SHP77 treated with DMSO at 0.1 percent for 48 hours (cell line): ENCODE data around the gene TRAPPC10.
"Not testable (repeated sequence)": the region's sequence is repeated elsewhere in the genome, so short reads cannot be mapped to it uniquely, and the experiment has no call there.

Experiments
- DNase-seq: peaks from one replicate; lab custom pipeline; 2025; lab: John Stamatoyannopoulos, UW

Gene TRAPPC10

DNA sequence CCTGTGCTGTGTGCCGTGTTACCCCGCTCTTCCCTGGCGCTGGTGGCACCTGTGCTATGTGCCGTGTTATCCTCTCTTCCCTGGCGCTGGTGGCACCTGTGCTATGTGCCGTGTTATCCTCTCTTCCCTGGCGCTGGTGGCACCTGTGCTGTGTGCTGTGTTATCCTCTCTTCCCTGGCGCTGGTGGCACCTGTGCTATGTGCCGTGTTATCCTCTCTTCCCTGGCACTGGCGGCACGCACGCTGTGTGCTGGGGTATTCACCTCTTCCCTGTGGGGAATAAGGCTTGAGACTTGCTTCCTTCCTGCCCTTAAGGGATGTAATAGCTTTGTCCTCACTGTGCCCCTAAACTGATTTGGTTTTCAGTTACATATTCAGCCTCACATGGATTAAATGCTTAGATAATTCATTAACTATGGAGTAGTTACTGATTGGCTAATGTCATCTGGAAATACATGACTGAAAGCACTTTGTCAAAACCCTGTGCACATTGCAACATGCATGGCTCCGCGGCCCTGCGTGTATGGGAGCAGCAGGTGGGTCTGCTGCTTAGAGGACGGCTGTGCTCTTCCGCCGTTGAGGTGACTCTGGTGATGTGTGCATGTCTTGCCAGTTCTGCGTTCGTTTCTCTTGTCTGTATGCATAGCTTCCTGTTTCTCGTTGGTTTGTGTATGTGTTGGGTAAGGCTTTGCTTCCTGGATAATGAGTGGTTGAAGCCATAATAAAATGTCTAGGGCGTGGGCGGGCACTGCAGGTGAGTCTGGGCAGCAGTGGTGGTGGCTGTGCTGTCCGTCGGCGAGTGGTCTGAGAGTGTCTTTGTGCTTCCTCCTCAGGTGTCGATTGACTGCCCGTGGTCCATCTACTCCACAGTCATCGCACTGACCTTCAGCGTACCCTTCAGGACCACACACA lies 77.1 kb downstream of the TRAPPC10 start:
- DNase-seq = no peak

DNA sequence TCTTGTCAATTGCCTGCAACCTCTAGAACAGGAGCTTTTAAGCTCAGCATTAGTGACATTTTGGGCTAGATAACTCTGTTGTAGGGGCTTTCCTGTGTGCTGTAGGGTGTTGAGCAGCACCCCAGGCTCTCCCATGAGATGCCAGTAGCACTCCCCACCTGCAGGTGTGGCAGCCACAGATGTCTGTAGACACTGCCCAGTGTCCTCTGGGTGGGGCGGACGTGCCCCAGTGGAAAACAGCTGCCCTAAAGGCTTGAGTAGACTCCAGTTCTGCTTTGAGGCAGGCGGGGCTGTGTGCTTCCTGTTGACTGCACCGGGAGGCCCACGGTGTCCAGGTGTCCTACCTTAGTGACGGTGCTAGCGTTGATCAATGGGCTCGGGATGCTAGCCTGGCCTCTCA lies 78.2 kb downstream of the TRAPPC10 start:
- DNase-seq = no peak

DNA sequence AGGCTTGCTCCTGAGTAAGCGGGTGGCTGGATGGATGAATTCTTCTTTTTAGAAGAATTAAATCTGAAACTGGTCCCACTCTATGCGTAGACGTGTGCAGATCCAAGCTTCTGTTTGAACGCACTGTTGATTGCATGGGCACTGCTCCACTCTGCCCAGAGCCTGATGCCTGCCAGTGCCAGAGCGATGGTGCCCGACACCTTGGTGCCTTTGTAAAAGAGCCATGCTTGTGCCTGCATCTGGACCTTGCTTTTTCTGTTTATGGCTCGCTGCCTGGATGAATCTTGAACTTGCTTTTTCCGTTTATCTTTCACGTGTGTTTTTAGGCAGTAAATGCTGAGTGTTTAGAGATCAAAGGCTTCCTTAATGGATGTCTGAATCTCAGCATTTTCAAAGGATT lies 80.1 kb downstream of the TRAPPC10 start:
- DNase-seq = no peak

DNA sequence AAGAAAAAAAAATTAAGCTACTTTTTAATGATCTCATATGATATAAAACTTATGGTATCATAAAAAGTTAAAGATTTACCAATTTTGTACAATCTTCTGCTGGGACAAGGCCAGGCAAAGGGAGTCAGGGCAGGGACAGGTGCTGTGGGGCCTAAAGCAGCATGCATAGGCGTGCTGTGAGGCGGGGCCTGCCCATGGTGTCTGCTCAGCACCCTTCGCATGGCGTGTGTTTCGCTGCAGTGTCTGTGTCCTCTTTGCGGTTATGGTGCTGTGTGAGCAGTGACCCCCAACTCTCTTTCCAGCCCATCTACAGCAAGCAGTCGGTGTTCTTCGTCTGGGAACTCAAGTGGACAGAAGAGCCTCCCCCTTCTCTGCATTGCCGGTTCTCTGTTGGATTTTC lies 81.7 kb downstream of the TRAPPC10 start:
- no peak for DNase-seq

DNA sequence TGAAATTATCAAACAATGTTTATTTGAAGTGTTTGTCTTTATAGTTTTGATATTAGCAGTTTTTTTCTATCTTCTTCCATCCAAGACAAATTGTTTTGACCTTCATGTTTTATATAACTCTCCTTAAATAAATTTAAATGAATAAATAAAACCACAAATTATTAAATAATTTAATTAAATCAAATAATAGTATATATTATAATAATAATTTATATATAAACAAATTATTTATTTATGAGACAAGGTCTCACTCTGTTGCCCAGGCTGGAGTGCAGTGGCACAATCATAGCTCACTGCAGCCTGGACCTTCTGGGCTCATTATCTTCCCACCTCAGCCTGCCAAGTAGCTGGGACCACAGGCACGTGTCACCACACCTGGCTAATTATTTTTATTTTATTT lies 82.7 kb downstream of the TRAPPC10 start:
- DNase-seq = no peak

DNA sequence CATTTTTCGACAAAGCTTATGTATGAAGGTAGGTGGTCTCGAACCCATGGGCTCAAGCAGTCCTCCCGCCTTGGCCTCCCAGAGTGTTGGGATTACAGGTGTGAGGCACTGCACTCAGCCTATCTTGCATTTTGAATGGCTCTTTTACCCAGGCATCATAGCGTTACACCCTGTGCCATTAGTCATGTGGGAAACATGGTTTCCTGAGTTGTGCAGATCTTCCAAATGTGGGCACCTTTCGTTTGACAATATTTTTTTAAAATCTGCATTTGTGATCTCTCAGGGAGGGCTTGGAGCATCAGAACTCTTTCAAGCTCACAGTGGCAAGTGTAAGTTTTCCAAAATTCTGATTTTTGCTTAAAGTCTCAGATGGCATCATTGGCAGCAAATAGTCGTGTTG lies 86.4 kb downstream of the TRAPPC10 start:
- not testable (repeated sequence) for DNase-seq

DNA sequence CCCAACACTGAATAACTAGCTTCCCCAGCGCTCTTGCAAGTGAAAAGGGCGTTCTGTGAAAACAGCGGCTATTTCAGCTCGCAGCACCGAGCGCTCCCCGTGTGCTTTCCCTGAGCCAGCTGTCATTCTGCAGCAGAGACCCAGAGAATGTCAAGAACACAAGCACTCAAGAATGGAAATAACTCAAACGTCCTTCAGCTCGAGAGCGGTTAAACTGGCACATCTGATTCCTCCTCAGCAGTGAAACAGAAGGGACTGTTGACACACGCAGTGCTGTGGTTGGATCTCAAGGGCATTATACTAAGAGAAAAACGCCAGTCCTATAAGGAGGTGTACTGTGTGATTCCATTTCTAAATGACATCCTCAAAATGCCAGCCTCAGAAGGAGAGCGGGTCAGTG lies 86.9 kb downstream of the TRAPPC10 start:
- not testable (repeated sequence) for DNase-seq

DNA sequence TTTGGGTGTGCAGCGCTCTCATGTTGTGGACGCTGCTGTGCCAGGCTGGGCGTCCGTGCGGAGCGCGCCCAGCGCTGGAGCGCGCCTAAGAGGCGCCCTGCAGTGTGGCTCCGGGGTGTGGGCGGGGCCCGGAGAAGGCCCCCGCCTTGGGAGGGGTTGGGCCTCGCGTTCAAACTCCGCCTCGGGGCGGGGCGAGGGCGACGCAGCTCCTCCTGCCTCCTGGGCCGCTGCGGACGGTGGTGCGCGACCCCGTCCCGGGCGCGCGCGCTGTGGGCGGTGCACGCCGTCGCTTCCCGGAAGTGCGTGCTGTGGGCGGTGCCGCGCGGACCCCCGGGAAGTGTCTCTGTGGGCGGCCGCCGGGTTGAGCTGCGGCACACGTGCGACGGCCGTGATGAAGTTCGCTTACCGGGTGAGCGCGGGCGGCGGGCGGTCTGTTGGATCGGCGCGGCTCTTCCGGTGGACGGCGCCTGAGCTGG lies 95.0 kb downstream of the TRAPPC10 start, which contains the start of gene PWP2:
Gene PWP2 (plus strand): TSS at position 374 of the 476 bp plus-strand sequence. CDS start 18 bp downstream, at position 392.
- not testable (repeated sequence) for DNase-seq

DNA sequence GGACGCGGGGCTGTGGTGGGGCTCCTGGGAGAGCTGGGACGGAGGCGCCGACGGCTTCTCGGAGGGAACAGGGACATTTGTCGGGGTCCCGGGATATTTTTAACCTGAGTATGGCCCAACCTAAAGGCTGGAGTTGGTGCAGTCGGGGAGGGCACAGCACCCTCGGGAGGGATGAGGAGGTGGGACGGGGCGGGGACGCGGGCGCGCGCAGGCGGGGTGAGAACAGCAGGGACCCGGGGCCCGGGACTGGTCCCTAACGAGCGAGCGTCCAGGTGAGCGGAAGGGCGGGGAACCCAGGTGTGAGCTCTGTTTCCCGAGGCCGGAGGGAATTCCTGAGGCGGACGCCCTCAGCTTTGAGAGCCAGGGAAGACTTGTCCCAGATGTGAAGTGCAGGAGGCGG lies 95.5 kb downstream of the TRAPPC10 start:
- DNase-seq = not testable (repeated sequence)

DNA sequence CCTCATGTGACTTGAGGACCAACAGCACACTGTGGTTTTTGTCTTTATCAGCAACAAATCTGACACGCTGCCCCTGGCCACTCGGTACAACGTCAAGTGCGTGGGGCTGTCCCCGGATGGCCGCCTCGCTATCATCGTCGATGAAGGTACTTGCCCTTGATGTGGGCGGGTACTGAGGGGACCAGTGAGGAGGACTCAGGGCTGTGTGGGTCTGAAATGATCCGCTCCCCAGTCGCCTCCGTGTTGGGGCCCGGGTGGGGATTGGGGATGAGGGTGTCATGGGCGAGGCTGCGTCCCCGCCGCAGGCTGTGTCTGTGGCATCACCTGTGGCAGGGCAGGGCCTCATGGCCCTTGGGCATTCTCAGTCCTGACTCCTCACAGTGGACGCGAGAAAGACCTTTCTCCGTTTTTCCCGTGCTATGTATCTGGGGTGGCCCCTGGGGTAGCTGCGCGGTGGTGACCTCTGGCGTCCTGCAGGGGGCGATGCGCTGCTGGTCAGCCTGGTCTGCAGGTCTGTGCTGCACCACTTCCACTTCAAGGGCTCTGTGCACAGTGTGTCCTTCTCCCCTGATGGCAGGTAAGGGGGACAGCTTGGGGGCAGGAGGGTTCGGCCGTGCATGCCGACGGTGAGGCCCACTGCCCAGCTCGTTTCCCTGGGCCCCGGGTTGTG lies 101.7 kb downstream of the TRAPPC10 start:
- not testable (repeated sequence) for DNase-seq

DNA sequence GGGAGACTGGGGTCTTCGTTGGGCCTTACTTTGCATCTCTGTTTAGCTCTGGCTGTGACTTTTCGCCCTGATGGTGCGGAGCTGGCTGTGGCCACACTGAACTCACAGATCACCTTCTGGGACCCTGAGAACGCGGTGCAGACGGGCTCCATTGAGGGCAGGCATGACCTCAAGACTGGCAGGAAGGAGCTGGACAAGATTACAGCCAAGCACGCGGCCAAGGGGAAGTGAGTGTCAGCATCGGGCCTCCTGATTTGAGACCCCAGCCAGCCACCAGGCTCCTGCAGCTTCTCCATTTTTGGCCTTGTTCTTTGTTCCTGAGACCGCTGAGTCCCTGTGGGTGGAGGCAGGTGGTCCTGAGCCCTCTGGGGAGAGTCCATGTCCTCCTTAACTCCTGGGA lies 110.0 kb downstream of the TRAPPC10 start:
- DNase-seq = not testable (repeated sequence)

DNA sequence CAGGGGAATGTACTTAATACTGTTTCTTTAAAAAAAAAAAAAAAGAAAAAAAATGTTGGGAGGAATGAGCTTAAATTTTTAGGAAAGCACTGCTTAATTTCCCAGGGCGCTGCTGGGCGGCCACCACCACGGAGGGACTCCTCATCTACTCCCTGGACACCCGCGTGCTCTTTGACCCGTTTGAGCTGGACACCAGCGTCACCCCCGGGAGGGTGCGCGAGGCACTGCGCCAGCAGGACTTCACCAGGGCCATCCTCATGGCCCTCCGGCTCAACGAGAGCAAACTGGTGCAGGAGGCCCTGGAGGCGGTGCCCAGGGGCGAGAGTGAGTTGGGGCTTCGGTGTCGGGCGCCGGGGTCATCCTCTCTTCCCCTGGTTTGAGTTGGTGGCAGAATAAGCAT lies 115.7 kb downstream of the TRAPPC10 start:
- not testable (repeated sequence) for DNase-seq

DNA sequence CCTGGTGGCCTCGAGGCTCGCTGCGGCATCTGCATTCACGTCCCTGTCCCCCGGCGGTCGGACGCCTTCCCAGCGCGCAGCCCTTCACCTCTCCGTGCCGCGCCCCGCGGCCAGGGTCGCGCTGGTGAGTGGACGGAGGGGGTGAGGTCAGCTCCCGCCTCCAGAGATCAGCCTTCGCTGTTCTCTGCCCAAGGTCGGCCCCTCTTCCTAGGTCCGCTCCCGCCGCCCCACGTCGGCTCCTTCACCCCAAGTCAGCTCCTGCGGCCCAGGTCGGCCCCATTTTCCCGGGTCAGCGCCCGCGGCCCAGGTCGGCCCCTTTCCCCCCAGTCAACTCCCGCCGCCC lies 121.6 kb downstream of the TRAPPC10 start:
- not testable (repeated sequence) for DNase-seq

DNA sequence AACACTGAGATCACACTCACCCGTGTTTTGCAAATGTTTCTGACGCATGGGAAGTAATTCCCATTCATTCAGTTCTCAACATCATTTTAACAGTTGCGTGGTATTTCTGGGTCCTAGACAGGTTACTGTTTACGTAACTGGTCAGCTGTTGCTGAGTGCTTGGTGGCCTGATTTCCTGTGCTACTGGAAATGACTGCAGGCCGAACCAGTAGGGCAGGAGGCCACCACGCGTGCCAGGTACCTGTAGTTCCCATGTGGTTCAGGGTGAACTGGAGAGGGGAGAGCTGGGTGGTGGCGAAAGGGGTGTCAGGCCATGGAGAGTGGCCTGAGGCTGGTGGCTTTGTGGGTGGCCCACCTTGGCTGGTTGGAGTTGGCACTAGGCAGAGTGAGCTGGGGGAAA lies 122.6 kb downstream of the TRAPPC10 start:
- DNase-seq = not testable (repeated sequence)

DNA sequence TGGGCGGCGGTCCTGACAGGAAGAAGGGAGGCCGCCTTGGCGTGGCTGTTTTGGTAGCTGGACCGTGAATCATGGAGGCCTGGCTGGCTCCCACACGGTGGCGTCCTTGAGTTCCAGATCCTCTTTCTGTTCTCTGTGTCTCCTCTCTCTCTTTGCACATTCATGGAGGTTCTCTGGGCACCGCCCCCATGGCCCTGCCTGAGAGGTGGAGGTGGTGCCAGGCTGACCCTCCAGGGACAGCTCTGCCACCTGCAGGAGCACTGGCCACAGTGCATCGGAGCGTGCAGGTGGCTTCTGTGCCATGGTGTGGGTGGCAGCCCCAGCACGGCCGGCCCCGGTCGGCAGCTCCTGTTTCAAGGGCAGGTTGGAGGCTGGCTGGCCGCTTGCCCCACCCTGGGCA lies 125.9 kb downstream of the TRAPPC10 start:
- not testable (repeated sequence) for DNase-seq

DNA sequence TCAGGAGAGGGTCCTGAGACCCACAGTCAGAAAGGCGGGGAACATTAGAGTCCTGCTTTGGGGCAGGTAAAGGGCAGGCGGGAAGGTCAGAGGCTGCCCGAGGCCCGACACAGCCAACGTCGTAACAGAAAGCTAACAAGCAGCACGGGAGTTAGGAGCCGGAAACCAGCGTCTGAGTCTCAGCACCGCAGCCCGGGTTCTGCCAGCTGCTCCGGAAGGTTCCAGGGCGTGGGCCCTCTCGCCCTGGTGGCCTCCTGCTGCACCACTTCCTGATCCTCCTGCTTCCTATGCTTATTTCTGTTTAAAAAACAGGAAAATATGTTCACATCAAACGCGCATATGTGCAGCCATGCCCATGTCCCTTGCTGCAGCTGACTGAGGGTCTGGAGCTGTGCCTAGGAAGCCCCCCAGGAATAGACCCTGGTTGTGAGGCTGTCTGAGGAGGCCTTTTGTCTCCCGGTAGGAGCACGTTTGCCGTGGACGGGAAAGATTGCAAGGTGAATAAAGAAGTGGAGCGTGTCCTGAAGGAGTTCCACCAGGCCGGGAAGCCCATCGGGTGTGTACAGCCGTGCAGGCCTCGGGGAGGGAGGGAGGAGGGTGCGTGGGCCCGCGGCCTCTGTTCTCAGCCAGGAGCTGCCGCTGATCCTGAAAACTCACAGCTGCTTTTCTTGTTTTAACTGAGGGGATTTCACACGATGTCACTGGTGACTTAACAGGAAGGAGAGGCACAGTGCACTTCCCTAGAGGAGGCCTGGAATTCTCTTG lies 127.9 kb downstream of the TRAPPC10 start:
- not testable (repeated sequence) for DNase-seq

DNA sequence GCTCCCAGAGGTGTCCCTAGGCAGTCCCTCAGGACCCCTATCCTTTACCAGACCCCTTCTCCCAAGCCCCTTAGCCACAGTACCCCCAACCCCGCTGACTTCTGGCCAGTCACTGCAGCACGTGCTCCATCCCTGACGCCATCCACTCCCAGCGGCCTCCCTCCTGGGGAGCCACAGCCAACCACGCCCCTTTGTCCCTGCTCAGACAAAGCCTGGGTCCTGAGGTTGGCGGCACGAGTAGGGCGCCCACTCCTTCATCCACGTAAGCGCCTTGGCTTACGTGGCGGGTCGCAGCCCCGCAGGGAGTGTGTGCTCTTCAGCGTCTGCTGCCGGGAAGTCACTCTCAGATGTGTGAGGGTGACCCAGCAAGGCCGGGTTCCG lies 128.4 kb downstream of the TRAPPC10 start:
- not testable (repeated sequence) for DNase-seq

DNA sequence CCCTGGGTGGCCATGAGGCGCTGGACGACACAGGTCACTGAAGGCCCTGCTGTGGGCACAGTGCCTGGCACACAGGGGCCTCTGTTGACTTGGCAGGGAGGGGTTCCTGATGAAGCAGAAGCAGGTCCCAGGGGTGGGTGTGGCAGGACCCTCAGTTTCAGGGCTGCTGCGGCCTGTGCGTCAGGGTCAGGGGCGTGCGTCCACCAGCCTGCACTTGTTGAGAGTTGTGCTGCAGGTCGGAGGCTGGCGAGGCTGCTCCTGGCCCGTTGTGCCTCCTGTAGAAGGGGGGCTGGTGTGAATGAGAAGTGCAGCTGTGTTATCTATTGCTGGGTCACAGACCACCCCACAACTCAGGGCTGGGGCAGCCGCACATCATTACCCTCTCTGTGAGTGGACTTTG lies 130.4 kb downstream of the TRAPPC10 start:
- not testable (repeated sequence) for DNase-seq

DNA sequence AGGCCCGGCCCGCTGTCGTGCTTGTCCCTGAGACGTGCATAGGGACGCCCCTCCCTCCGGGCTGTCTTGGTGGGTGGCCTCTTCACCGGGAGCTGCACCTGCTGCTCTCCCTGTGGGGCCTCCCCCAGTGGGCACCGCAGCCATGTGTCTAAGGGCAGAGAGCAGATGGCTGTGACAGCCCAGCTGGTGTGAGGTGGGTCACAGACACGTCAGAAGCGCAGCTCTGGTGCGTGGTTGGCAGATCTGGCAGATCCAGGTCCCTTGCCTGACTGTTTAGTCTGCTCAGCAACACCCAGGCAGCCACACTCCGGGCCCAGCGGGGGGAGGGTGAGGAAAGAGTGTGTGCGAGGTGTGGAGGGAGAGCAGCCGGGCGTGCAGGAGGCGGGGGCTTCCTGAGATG lies 131.3 kb downstream of the TRAPPC10 start:
- DNase-seq = not testable (repeated sequence)

DNA sequence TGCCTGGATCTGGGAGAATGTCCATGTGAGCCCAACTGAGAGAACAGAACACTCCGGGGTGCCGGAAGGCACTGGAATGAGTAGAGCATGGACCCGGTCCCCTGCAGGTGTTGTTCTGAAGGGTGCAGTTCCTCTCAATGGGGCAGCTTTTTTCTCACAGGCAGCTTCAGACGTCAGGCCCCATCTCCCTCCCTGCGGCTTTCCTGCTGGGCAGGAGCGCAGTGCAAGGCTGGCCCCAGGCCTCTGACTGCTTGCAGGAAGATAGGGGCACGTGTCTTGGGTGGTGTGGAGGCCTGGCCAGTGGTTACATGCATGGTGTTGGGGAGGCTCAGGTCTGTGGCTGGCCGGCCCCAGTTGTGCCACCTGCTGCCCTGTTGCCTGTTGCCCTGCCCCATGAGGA lies 131.9 kb downstream of the TRAPPC10 start:
- DNase-seq = not testable (repeated sequence)

DNA sequence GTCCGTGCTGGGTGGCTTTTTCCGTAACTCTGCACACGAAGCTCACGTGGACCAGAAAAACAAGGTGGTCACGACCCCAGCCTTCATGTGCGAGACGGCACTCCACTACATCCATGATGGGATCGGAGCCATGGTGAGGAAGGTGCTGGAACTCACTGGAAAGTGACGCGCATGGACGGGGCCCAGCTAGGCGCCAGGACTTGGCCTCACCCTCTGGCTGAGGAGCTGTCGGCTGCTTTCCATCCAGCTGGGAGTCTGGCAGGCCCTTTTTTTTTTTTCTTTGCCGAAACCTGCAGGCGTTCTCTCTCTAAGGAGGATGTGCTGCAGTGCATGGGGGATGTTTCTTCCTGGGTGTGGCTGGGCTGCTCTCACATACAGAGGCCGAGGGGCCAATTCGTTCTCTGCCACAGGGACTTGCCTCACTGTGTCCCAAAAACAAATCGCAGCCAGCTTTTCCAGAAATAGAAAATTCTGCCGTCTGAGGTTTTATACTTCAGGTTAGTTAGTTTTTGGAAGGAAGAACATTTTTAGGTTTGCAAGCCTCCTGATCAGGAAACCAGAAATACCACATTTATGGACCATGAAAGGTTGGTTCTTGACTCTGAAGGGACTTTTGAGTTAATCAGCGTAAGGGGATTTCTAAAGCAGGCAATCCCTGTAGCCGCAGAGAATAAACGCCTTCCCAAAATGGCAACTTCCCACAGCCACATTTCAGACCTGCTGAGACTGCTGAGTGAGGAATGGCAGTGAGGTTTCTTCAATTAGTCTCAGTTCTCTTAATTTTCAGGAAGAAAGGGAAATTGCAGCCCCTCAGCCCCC lies 132.9 kb downstream of the TRAPPC10 start:
- not testable (repeated sequence) for DNase-seq
